Heart right ventricle (tissue), 16 donors: ENCODE results near the gene NR2F1-AS1. TPM values are rescaled to one million over a fixed set of nuclear protein-coding genes. Genes with fewer than 3 reads are reported as not detected.

Source experiments
- ATAC-seq, 8 donors: fragments of 200-7000 bp; cut with Tn5 transposase; one replicate each; pipeline ENCODE4 v1.9.1; 2020; ENCODE audit warnings: mild to moderate bottlenecking in 8 of 8, moderate library complexity in 8 of 8, moderate number of reproducible peaks in 1 of 8
- DNase-seq, 2 donors: peaks; one replicate each; pipeline ENCODE4 v3.0.0-alpha.2; 2020
- H3K27ac ChIP-seq, 10 donors: fragments of 200-600 bp; sonication (generic) in 2 of 10; one replicate each; pipeline versions ENCODE4 v1.5.0 to v1.8.0; 2020 to 2022; ENCODE audit warnings: mild to moderate bottlenecking in 3 of 10
- H3K27me3 ChIP-seq, 7 donors: fragments of 200-600 bp; one replicate each; pipeline ENCODE4 v1.8.0; 2021 to 2022; ENCODE audit warnings: mild to moderate bottlenecking in 2 of 7
- H3K36me3 ChIP-seq, 9 donors: fragments of 200-600 bp; sonication (generic) in 1 of 9; one replicate each; pipeline versions ENCODE4 v1.5.0 to v1.8.0; 2020 to 2022; ENCODE audit warnings: mild to moderate bottlenecking in 2 of 9
- H3K4me1 ChIP-seq, 9 donors: fragments of 200-600 bp; sonication (generic) in 1 of 9; one replicate each; pipeline versions ENCODE4 v1.5.0 to v1.8.0; 2020 to 2022; ENCODE audit warnings: mild to moderate bottlenecking in 4 of 9
- H3K4me3 ChIP-seq, 10 donors: fragments of 200-600 bp; sonication (generic) in 2 of 10; one replicate each; pipeline versions ENCODE4 v1.5.0 to v1.8.0; 2020 to 2022; ENCODE audit warnings: mild to moderate bottlenecking in 7 of 10, moderate library complexity in 2 of 10
- H3K9me3 ChIP-seq, 11 donors: fragments of 200-600 bp in 10 of 11; sonication (generic) in 2 of 11; one replicate each; pipeline versions ENCODE4 v1.5.0 to v1.8.0; 2013 to 2022; ENCODE audit warnings: mild to moderate bottlenecking in 2 of 11, control low read depth in 1 of 11, moderate library complexity in 1 of 11
- WGBS, 2 donors: extraction: QIAGEN DNeasy Blood & Tissue Kit; methylation state at CpG; one replicate each; pipeline ENCODE4 v1.1.7; 2013; ENCODE audit warnings: inconsistent platforms in 1 of 2; 5-methylcytosine and 5-hydroxymethylcytosine counted together
- intact Hi-C, 10 donors: fragments of 100-400 bp; cut with DNase I; formaldehyde crosslinking; loops; one replicate each; pipeline versions ENCODE4 v1.11.1 to v1.14.2; 2022
- polyA plus RNA-seq, 2 donors: library from polyadenylated mRNA; stranded (reverse); fragments of 200-250 nt; gene quantifications; one replicate each; pipeline ENCODE4 v1.2.3, GENCODE V29; 2013
- total RNA-seq, 10 donors: library from RNA; stranded (reverse); fragmentation: NEBNext Ultra II Directional in 3 of 10; extraction: Animal tissue kit (Norgen Biotek cat#: 25700) in 3 of 10; gene quantifications; one replicate each; pipeline versions ENCODE4 v1.2.1 to v1.2.4, GENCODE V29; 2021 to 2023
- TF ChIP-seq, protein P1 (sequence below), 9 donors: fragments of 200-600 bp; sonication (generic) in 2 of 9; IDR thresholded peaks; one replicate each; pipeline versions ENCODE4 v1.5.0 to v1.8.0; 2021 to 2022; ENCODE audit warnings: antibody characterized with exemption in 9 of 9, mild to moderate bottlenecking in 5 of 9, moderate library complexity in 1 of 9
- donor health status: Arrhythmogenic right ventricular cardiomyopathy.
- donor health status: ischemic (EF 13 %, LVEDD 7.1; RV severe dilation, severe dysfunction).
- donor health status: healthy with polysubstance abuse.
- donor health status: DM: no; HTN: yes; CAD: no.
- donor health status: DM: no; HTN: no; CAD: no.
- donor health status: ischemic (EF 25% LVEDD 6.9; RV normal size, moderate dysfunction).
- donor health status: ischemic (EF 25% LVEDD 5.7; RV mildly dilated, moderate dysfunction).
- donor health status: healthy.
- donor health status: DM: yes; HTN: yes; CAD: no.
- donor health status: Ischemic cardiomyopathy.
- donor health status: ischemic (EF 35%, LVEDD 5.7; RV mildly dilated, moderate dysfunction).
- donor health status: nonischemic (EF 11% LVEDD 7.7; RV severe dilation, severe dysfunction).
- donor health status: DM: yes; HTN: yes; CAD: no.
- donor health status: PGD.
- donor health status: ischemic (EF 29% LVEDD 5.4; RV normal size, mild dysfunction).
- donor health status: nonischemic (EF 23%, LVEDD 6.1; RV moderate dilation, normal function).

The NR2F1-AS1 gene
- total and polyA plus RNA-seq, 12 donors, result 0.41 to 2.9 (median 0.59) TPM; not detected in 1

DNA sequence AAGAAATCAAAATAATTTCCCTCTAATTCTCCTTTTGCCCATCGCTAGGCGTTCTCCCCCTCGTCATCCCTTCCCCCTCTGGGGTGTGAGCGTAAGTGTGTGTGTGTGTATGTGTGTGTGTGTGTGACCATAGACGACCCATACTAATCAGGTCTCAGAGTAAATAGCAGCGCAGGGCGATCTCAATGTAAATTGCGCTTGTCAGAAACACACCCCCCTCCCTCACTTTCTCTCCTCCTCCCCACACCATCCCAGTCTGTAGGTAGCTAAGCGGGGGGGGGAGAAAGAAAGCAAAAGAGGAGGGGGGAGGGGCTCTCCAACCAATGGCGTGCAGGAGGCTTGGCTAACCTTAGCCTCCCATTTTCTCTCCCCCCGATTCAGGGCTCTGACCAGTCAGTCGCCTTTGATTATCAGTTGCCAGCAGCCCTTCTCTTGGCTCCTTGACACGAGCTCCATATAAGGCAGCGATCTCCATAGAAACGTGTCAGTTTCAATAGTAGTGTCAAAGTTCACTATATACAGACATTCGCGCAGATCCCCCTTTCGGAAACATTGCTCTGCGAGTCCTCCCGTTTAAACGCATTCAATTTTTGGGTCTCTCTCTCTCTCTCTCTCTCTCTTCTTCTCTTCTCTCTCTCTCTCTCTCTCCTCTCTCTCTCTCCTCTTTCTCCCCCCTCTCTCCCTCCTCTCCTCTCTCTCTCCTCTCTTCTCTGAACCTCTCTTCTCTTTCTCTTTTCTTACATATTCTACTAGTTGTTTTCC lies 1.8 kb upstream of the NR2F1-AS1 start, which contains the start of gene NR2F1:
Gene NR2F1 (plus strand): TSS at position 546 of the 762 bp plus-strand sequence. CDS start 1,802 bp downstream, outside the sequence.
- Histone ChIP-seq H3K4me1 (peaks cover 6 to 60% (median 41%) of the 10 kb centered on the region in 9 donors), H3K9me3 (no peaks in the 10 kb centered on the region), H3K27ac (no peak within 1 kb of the TSS), H3K4me3 (peak within 1 kb of the TSS; percentile 14 to 54 (median 49)), H3K36me3 (no peaks in the 10 kb centered on the region), H3K27me3 (peaks cover 9 to 89% (median 84%) of the 10 kb centered on the region in 7 donors)
- intact Hi-C loops, result loop anchor here in 6 of 10 donors (1.0 to 10.0 kb wide), 5 partner anchors 24 to 1112 kb away; no protein-coding TSS in a partner anchor
- TF ChIP-seq, protein P1, sequence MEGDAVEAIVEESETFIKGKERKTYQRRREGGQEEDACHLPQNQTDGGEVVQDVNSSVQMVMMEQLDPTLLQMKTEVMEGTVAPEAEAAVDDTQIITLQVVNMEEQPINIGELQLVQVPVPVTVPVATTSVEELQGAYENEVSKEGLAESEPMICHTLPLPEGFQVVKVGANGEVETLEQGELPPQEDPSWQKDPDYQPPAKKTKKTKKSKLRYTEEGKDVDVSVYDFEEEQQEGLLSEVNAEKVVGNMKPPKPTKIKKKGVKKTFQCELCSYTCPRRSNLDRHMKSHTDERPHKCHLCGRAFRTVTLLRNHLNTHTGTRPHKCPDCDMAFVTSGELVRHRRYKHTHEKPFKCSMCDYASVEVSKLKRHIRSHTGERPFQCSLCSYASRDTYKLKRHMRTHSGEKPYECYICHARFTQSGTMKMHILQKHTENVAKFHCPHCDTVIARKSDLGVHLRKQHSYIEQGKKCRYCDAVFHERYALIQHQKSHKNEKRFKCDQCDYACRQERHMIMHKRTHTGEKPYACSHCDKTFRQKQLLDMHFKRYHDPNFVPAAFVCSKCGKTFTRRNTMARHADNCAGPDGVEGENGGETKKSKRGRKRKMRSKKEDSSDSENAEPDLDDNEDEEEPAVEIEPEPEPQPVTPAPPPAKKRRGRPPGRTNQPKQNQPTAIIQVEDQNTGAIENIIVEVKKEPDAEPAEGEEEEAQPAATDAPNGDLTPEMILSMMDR (IDR thresholded peaks at IDR 0.05), result no peak
- ATAC-seq (peak in 4 of 8 donors; percentile 11 to 38 (median 32)), DNase-seq (peak in 1 of 2 donors; percentile 36)
- 3% methylated on average over 20 to 21 of the region's 21 CpGs for WGBS, 2 donors

DNA sequence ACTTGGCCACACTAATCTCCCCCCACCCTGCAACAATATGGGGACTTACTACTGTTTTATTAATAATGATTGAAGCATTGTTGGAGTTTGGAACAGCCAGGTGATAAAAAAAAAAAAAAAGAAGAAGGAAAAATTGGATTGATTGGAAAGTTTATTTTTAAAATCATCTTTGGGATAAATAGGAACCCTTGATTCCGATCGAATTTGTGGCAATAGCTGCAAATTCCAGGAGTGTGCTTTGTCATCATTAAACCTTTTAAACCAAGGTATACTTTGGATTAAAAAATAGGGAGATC lies 1.1 kb upstream of the NR2F1-AS1 start:
- Histone ChIP-seq H3K27me3 (peaks cover 3 to 89% (median 84%) of the 10 kb centered on the region in 7 donors), H3K9me3 (no peaks in the 10 kb centered on the region), H3K36me3 (no peaks in the 10 kb centered on the region), H3K4me1 (peaks cover 6 to 59% (median 41%) of the 10 kb centered on the region in 9 donors), H3K27ac (no peak overlapping the region), H3K4me3 (peak overlapping the region in 2 of 10 donors; percentile 53 to 54)
- DNase-seq (no peak), ATAC-seq (no peak)
- intact Hi-C loops, result loop anchor here in 6 of 10 donors (5.0 to 10.0 kb wide), 4 partner anchors 220 to 1113 kb away; no protein-coding TSS in a partner anchor
- TF ChIP-seq, protein P1 (IDR thresholded peaks at IDR 0.05), result no peak
- WGBS, 2 donors, result 2 to 7% methylated on average over 2 of the region's 2 CpGs

DNA sequence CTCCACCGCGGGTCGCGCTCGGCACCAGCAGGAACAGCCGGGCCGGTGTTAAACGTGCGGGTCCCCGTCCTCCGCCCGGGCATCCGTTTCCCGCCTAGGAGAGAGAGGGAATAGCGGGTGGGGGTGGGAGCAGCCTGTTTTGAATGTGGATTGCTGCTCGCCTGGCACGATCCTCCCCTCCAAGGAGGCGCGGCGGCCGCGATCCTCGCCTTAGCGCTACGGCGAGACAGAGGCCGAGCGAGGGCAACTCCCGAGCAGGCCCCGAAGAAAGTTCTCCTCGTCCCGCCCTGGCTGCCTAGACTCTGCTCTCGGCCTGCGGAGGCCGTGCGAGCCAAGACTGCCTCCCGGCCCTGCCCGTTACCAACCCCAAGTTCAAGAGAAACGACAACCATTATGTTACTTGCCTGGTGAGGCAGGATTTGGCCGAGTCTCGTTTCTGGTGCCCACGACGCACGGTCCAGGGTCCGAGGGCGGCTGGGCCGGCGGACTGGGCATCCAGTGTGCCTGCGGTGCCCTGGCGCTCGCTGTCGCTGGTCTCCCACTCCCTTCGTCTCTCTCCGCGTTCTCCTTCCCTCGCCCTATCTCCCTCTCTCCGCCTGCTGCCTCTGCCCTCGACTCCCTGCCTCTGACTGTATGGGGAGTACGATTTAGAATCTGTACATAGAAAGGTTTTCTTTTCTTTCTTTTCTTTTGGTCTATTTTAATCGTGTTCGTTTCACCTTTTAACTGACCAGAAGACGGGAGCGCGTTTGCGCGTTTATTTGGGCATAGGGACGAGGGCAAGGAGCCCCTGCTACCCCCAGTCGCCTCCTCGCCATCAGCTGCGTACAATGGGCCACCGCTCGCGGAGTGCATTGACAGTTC lies 724 bp downstream of the NR2F1-AS1 start:
- DNase-seq (peak in 1 of 2 donors; percentile 29), ATAC-seq (peak; percentile 23 to 54 (median 34))
- intact Hi-C loops, result loop anchor here in 7 of 10 donors (2.0 to 10.0 kb wide), 5 partner anchors 222 to 1115 kb away; no protein-coding TSS in a partner anchor
- WGBS, 2 donors, result 1 to 2% methylated on average over 72 to 73 of the region's 73 CpGs
- Histone ChIP-seq H3K27ac (peak overlapping the region in 6 of 10 donors; percentile 7 to 59 (median 39)), H3K4me3 (peak overlapping the region; percentile 36 to 67 (median 64)), H3K9me3 (no peaks in the 10 kb centered on the region), H3K36me3 (no peaks in the 10 kb centered on the region), H3K4me1 (peaks cover 6 to 53% (median 38%) of the 10 kb centered on the region in 9 donors), H3K27me3 (peaks cover 2 to 89% (median 83%) of the 10 kb centered on the region in 7 donors)
- TF ChIP-seq, protein P1 (IDR thresholded peaks at IDR 0.05), result no peak

DNA sequence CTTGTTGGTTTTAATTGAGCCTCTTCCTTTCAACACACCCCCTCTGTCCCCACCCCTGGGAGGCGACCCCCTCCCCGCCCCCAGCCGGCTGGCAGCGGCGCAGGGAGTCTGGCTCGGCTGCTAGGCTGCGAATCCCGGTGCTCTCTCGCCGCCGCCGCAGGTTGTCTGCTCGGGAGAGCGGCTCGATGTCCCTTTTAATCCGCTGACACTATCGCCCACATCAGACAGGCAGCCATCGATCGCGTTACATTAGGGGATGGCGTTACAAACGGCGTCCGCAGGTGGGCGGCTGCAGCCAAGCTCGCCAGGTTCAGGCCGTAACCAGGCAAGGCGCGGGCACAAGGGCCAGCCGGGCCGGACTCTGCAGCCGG lies 1.3 kb downstream of the NR2F1-AS1 start:
- DNase-seq, result no peak
- no peaks in the 10 kb centered on the region for H3K9me3 ChIP-seq
- H3K36me3 ChIP-seq, result no peaks in the 10 kb centered on the region
- peak in 2 of 8 donors; percentile 1 to 3 for ATAC-seq
- H3K27ac ChIP-seq, result peak overlapping the region in 5 of 10 donors; percentile 15 to 59 (median 42)
- TF ChIP-seq, protein P1 (IDR thresholded peaks at IDR 0.05), result no peak
- WGBS, 2 donors, result 0% methylated on average over 31 to 32 of the region's 32 CpGs
- peaks cover 0 to 89% (median 87%) of the 10 kb centered on the region in 7 donors for H3K27me3 ChIP-seq
- peaks cover 6 to 50% (median 36%) of the 10 kb centered on the region in 9 donors for H3K4me1 ChIP-seq
- peak overlapping the region; percentile 36 to 67 (median 64) for H3K4me3 ChIP-seq
- intact Hi-C loops, result loop anchor here in 7 of 10 donors (2.0 to 10.0 kb wide), 5 partner anchors 223 to 1115 kb away; no protein-coding TSS in a partner anchor
